ENCODE data around the gene C1QTNF7. TPM values are rescaled to one million over a fixed set of nuclear protein-coding genes. Genes with fewer than 3 reads are reported as not detected.

Gene C1QTNF7
- total RNA-seq, 2 experiments from 2014 or later: not detected

GRCh38 chr4:15495621-15496020, 67.8 kb downstream of the C1QTNF7 start:
- Histone ChIP-seq H3K9me3 (ENCODE audit: low read length) (peaks cover 10% of the 10 kb centered on the region; the same call in 1 of the 2 replicates), H3K79me2 (ENCODE audit: insufficient read depth, low read depth, low read length) (no peaks in the 10 kb centered on the region), H2AFZ (ENCODE audit: low read length) (no peak overlapping the region), H3K4me1 (ENCODE audit: insufficient read depth, low read length, poor library complexity, severe bottlenecking) (no peaks in the 10 kb centered on the region), H3K9me2 (ENCODE audit: insufficient read depth, low read length) (no peaks in the 10 kb centered on the region), H3K4me3 (ENCODE audit: low read depth, low read length, poor library complexity, severe bottlenecking) (no peak overlapping the region), H3K4me2 (ENCODE audit: low read length) (no peak overlapping the region), H4K20me1 (ENCODE audit: insufficient read depth, low read length) (no peaks in the 10 kb centered on the region), H3K27ac (ENCODE audit: low read depth, low read length, poor library complexity, severe bottlenecking) (no peak overlapping the region), H3K36me3 (ENCODE audit: insufficient read depth, low read length) (no peaks in the 10 kb centered on the region)
- TF ChIP-seq CTCF (conservative IDR thresholded peaks at IDR 0.05; ENCODE audit: low read length): no peak
- TF ChIP-seq EZH2phosphoT487 (IDR thresholded peaks at IDR 0.05; ENCODE audit: borderline replicate concordance, low read depth, low read length): no peak
- ChIA-PET POLR2A (interaction anchor here (0.6 kb wide), 1 partner anchor 38 kb away, joined by 4 read pairs; no protein-coding TSS in a partner anchor), CTCF (ENCODE audit: unreplicated experiment) (no interaction called here)
- no peak for DNase-seq (ENCODE audit: low spot score)
- intact Hi-C loops (cut with micrococcal nuclease; ENCODE audit: unreplicated experiment): no loop called here
- no TSS peak for BruUV-seq (replicated peaks)

Small RNA genes within 50 kb of the gene (small RNA-seq; reads per million reads assigned to genes)
- gene AC007016.1: not detected

Other genes starting within 250 kb of the C1QTNF7 start
- not detected in 2 replicates for gene CC2D2A, start 41.8 kb downstream of the C1QTNF7 start, total RNA-seq (2014; rRNA removed; shearing (Covaris generic))
- not detected in 2 replicates for gene CC2D2A, start 41.8 kb downstream of the C1QTNF7 start, total RNA-seq (2022)
- gene FBXL5, start 227.3 kb downstream of the C1QTNF7 start, total RNA-seq (2014; rRNA removed; shearing (Covaris generic)): 73.9 and 102 TPM in 2 replicates
- gene FBXL5, start 227.3 kb downstream of the C1QTNF7 start, total RNA-seq (2022): 43.5 and 50.5 TPM in 2 replicates